H1 (cell line): ENCODE data around the gene LAIR2. TPM values are rescaled to one million over a fixed set of nuclear protein-coding genes. Genes with fewer than 3 reads are reported as not detected.

ENCODE experiments used
- JUN ChIP-seq: IDR thresholded peaks from 2 replicates; pipeline ENCODE4 v1.6.1; 2011; ENCODE audit warnings: low read depth, mild to moderate bottlenecking, improper control_type of control experiment, low read length
- MAFK ChIP-seq: IDR thresholded peaks from 2 replicates; pipeline ENCODE4 v1.6.1; 2012; ENCODE audit warnings: low read depth, mild to moderate bottlenecking, improper control_type of control experiment, low read length
- POLR2A ChIP-seq, 2 experiments: IDR thresholded peaks; 1 replicate in 1 of 2; 2 replicates in 1 of 2; pipeline ENCODE4 v1.6.1; 2011; ENCODE audit warnings: low read depth in 2 of 2, low read length in 2 of 2, mild to moderate bottlenecking in 2 of 2; ENCODE audit errors: control extremely low read depth in 1 of 2
- polyA plus RNA-seq, 7 experiments: library from polyadenylated mRNA; depleted of rRNA in 3 of 7; stranded (reverse) in 5 of 7; unstranded in 2 of 7; fragments of >200 nt in 5 of 7; fragments of 200-250 nt in 2 of 7; gene quantifications; 1 replicate in 5 of 7; 2 replicates in 1 of 7; 4 replicates in 1 of 7; pipeline versions ENCODE4 v1.2.1 to v1.2.3, GENCODE V29; 2011 to 2013; ENCODE audit warnings: missing spikeins in 2 of 7, mixed read lengths in 2 of 7
- total RNA-seq: library from RNA; stranded (reverse); fragmentation: NEBNext Ultra II Directional; extraction: Animal tissue kit (Norgen Biotek cat#: 25700); gene quantifications from 2 replicates; pipeline ENCODE4 v1.2.1, GENCODE V29; 2021

Gene LAIR2
- total and polyA plus RNA-seq, 2 of the 8 experiments (the other 6 are each of a cell fraction or from before 2014, with no cell fraction given): not detected

- TF ChIP-seq MAFK (no peak), JUN (no peak), POLR2A (IDR thresholded peaks at IDR 0.05; ENCODE audit: control extremely low read depth in 1 of 2, low read depth in 2 of 2, low read length in 2 of 2) (no peak)
- TF ChIP-seq, all 59 proteins: peak for 0
Measured at GRCh38 chr19:54484451-54484850, 18.2 kb upstream of the LAIR2 start (continued).
